Duodenal mucosa (tissue), 2 donors: Measurements from ENCODE around the gene RASL11B.
A peak's percentile ranks its signal among the peaks of the same experiment; 100 is the strongest.

Experiments used
- H3K27ac ChIP-seq: one replicate; pipeline ENCODE4 v1.7.0; 2013; ENCODE audit warnings: low read depth, low read length
- H3K27me3 ChIP-seq, 2 donors: one replicate each; pipeline ENCODE4 v1.7.0; 2013; ENCODE audit warnings: low read length in 2 of 2, control low read depth in 1 of 2; ENCODE audit not compliant: insufficient read depth in 2 of 2, control insufficient read depth in 1 of 2
- H3K36me3 ChIP-seq, 2 donors: one replicate each; pipeline ENCODE4 v1.7.0; 2013; ENCODE audit warnings: low read length in 2 of 2, control low read depth in 1 of 2; ENCODE audit not compliant: insufficient read depth in 2 of 2, control insufficient read depth in 1 of 2
- H3K4me1 ChIP-seq, 2 donors: one replicate each; pipeline ENCODE4 v1.7.0; 2013; ENCODE audit warnings: low read length in 2 of 2, control low read depth in 1 of 2; ENCODE audit not compliant: insufficient read depth in 2 of 2, control insufficient read depth in 1 of 2
- H3K4me3 ChIP-seq, 2 donors: one replicate each; pipeline ENCODE4 v1.7.0; 2013; ENCODE audit warnings: low read length in 2 of 2, low read depth in 1 of 2
- H3K9ac ChIP-seq, 2 donors: one replicate each; pipeline ENCODE4 v1.7.0; 2013; ENCODE audit warnings: low read length in 2 of 2, low read depth in 1 of 2
- H3K9me3 ChIP-seq, 2 donors: one replicate each; pipeline ENCODE4 v1.7.0; 2013; ENCODE audit warnings: low read length in 2 of 2, control low read depth in 1 of 2; ENCODE audit not compliant: control insufficient read depth in 1 of 2

The RASL11B gene

DNA sequence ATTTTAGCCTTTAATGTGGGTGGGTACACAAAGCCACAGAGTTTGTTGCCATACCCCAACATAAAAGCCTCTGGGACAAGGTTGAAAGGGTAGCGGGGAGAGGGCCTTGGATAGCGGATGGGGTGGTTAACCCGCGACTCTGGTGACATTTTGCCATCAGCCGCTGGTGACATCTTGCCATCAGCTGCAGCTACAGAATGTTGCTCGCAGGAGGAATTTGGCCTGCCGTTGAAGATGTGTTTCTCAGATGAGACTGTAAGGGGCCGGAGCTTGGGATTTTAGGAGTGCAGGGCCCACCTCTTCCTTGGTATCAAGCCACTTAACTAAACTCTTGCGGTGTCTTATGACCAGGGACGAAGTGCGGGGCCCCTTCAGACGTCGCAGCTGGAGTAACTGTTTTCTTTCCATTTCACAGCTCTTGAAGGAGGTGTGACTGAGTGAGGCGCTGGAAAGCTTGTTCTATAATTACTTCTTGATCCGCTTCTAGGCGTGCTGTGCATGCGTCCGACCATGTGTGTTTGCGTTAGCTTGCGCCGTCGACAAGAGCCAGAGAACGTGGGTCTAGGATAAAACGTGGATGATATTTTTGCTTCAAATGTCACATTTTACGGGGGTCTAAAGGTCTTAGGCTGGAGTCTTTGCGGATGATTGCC, 820 bp upstream of the RASL11B start:
- H3K27ac ChIP-seq, result no peak overlapping the region
- H3K4me3 ChIP-seq, result peak overlapping the region; percentile 71 to 75
- H3K4me1 ChIP-seq, result peaks cover 5 to 9% of the 10 kb centered on the region in 2 donors
- no peaks in the 10 kb centered on the region for H3K36me3 ChIP-seq
- H3K27me3 ChIP-seq, result peaks cover 4 to 26% of the 10 kb centered on the region in 2 donors
- H3K9me3 ChIP-seq, result peaks cover 0 to 6% of the 10 kb centered on the region in 2 donors
- peak overlapping the region in 1 of 2 donors; percentile 58 for H3K9ac ChIP-seq

DNA sequence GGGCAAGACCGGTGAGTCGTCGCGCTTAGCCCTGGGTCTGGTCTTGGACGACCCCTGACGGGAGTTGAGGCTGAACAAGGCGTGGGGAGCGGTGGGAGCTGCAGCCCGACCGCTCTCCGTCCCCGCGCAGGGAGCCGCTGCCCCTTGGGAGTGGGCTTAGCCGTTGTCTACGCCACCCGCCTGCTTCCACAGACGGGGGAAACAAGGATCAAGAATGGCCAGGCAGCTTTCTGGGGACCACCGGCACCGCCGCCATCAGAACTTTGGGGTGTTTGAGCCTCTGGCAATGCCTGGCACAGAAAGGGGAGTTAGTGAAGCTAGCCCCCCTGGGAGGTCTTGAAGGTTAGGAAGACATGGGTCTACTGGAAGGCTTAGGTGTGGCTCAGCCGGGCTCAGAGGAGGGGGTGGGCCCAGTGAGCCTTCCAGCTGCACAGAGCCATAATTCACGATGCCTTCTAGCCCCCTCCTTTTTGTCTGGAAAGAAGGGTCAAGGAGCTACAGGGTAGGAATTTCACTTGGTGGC, 583 bp downstream of the RASL11B start:
- Histone ChIP-seq H3K4me1 (peaks cover 5 to 9% of the 10 kb centered on the region in 2 donors), H3K9ac (peak overlapping the region; percentile 5 to 55), H3K4me3 (peak overlapping the region; percentile 70 to 71), H3K27ac (no peak overlapping the region), H3K9me3 (peaks cover 0 to 6% of the 10 kb centered on the region in 2 donors), H3K36me3 (no peaks in the 10 kb centered on the region), H3K27me3 (peaks cover 4 to 26% of the 10 kb centered on the region in 2 donors)

DNA sequence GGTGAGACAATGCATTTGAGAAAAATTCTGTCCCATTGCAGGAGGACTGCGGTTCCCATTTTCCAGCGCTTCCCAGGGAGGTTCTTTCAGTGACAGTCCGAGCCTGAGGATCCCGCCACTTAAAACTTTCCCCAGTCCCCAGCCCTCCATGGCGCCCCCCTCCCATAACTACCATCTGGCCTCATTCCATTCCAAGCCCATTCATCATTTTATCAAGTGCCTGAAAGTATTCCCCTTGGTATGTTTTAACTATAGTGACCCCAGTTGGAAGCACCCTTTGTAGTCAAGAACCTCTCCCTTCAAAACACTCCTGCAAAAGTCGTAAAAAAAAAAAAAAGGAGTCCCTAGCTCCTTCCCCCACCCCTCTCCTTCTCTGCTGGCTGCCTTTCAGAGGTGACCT, 1.2 kb downstream of the RASL11B start:
- H3K9me3 ChIP-seq, result peaks cover 0 to under 1% of the 10 kb centered on the region in 2 donors
- H3K4me3 ChIP-seq, result no peak overlapping the region
- H3K36me3 ChIP-seq, result no peaks in the 10 kb centered on the region
- no peak overlapping the region for H3K27ac ChIP-seq
- H3K27me3 ChIP-seq, result peaks cover 4 to 26% of the 10 kb centered on the region in 2 donors
- H3K4me1 ChIP-seq, result peaks cover 5 to 9% of the 10 kb centered on the region in 2 donors
- H3K9ac ChIP-seq, result peak overlapping the region in 1 of 2 donors; percentile 5

DNA sequence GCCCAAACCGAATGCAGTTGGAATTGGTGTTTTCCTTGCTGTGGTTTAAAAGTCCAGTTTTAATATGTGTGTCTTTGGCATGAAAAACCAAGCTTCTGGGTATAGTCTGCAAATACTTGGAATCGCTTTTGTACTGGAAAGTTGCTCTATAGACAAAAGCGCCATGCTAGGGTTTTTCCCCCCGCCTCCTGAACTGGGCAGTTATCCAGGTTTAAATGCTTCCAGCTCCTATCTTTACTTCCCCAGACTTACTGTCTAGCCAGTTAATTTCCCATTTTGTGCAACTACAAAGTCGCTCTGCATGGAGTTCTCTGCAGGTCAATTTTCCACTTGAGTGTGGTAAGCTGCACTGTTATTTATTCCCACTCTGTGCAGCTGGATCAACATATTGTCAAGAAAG, 2.7 kb downstream of the RASL11B start:
- H3K36me3 ChIP-seq, result no peaks in the 10 kb centered on the region
- H3K27me3 ChIP-seq, result peaks cover 4 to 26% of the 10 kb centered on the region in 2 donors
- peaks cover 5 to 9% of the 10 kb centered on the region in 2 donors for H3K4me1 ChIP-seq
- no peak overlapping the region for H3K4me3 ChIP-seq
- H3K9ac ChIP-seq, result no peak overlapping the region
- no peaks in the 10 kb centered on the region for H3K9me3 ChIP-seq
- H3K27ac ChIP-seq, result no peak overlapping the region

DNA sequence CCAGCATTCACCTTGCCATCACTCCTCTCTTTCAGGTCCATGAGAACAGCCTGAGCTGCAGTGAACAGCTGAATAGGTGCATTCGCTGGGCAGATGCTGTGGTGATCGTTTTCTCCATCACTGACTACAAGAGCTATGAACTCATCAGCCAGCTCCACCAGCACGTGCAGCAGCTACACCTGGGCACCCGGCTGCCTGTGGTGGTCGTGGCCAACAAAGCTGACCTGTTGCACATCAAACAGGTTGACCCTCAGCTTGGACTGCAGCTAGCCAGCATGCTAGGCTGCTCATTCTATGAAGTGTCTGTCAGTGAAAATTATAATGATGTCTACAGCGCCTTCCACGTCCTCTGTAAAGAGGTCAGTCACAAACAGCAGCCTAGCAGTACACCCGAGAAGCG, 3.2 kb downstream of the RASL11B start:
- Histone ChIP-seq H3K4me1 (peaks cover 5 to 9% of the 10 kb centered on the region in 2 donors), H3K27ac (no peak overlapping the region), H3K27me3 (peaks cover 4 to 22% of the 10 kb centered on the region in 2 donors), H3K4me3 (no peak overlapping the region), H3K9me3 (no peaks in the 10 kb centered on the region), H3K9ac (no peak overlapping the region), H3K36me3 (no peaks in the 10 kb centered on the region)

DNA sequence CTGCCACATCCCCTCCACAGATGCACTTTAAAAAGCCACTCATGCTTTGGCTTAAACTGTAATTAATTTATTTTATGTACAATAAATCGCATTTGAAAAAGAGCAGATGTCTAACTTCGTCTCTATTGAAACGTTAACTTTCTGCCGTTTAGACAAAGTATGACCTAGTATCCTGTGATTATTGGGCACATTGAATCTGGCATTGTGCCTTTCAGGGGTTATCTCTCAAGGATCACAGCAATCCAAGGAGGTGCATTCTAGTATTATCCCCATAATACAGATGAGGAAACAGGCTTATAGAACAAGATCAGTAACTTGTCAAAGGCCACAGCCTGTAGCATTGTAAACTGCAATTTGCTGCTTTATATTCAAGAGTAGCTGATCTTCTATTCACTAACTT, 4.6 kb downstream of the RASL11B start:
- no peak overlapping the region for H3K4me3 ChIP-seq
- H3K9ac ChIP-seq, result no peak overlapping the region
- H3K27me3 ChIP-seq, result peaks cover 4 to 9% of the 10 kb centered on the region in 2 donors
- H3K9me3 ChIP-seq, result no peaks in the 10 kb centered on the region
- no peaks in the 10 kb centered on the region for H3K36me3 ChIP-seq
- no peak overlapping the region for H3K27ac ChIP-seq
- peaks cover under 1 to 4% of the 10 kb centered on the region in 2 donors for H3K4me1 ChIP-seq

DNA sequence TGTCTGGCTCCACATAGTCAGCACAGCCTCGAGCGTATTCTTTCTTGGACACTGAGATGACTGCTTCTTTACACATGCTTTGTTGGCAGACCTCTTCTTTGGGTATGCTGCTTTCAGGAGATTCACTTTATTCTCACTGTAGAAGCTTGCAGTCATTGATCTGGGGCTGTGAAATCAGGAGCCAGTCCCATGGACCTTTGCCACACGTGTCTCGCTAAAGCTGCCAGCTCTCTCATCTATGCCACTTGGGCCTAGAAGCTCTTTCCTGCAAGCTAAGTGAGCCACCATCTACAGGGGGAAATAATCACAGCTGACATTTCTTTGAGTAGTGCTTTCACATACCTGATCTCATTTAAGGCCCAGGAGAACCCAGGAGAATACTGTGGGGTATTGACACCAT, 5.0 kb downstream of the RASL11B start:
- Histone ChIP-seq H3K4me1 (peaks cover 0 to 4% of the 10 kb centered on the region in 2 donors), H3K27ac (no peak overlapping the region)

DNA sequence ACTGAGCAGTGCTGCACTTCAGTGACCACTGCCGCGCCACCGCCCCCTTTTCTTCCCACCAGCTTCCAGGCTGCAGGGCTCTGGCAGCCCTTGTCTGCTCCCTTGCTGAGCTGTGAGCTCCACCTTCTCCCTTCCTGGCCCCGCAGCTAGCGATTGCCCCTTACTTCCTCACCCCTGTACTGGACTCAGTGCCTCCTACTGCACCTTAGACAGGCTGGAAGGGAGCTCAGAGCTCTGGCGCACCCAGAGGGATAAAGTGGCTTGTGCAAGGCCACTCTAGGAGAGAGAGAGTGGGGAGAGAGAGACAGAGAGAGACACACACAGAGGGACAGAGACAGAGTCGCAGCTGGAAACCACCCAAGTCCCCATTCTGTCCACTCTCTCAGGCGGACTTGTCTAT, 6.0 kb downstream of the RASL11B start:
- H3K9me3 ChIP-seq, result no peaks in the 10 kb centered on the region
- H3K4me3 ChIP-seq, result no peak overlapping the region
- peaks cover 0 to 3% of the 10 kb centered on the region in 2 donors for H3K27me3 ChIP-seq
- no peak overlapping the region for H3K27ac ChIP-seq
- no peaks in the 10 kb centered on the region for H3K36me3 ChIP-seq
- H3K9ac ChIP-seq, result no peak overlapping the region
- no peaks in the 10 kb centered on the region for H3K4me1 ChIP-seq

More for the DNA sequence above, 5.0 kb downstream of the RASL11B start:
- Histone ChIP-seq H3K36me3 (no peaks in the 10 kb centered on the region), H3K9ac (no peak overlapping the region), H3K27me3 (peaks cover 4 to 9% of the 10 kb centered on the region in 2 donors), H3K9me3 (no peaks in the 10 kb centered on the region), H3K4me3 (no peak overlapping the region)

DNA sequence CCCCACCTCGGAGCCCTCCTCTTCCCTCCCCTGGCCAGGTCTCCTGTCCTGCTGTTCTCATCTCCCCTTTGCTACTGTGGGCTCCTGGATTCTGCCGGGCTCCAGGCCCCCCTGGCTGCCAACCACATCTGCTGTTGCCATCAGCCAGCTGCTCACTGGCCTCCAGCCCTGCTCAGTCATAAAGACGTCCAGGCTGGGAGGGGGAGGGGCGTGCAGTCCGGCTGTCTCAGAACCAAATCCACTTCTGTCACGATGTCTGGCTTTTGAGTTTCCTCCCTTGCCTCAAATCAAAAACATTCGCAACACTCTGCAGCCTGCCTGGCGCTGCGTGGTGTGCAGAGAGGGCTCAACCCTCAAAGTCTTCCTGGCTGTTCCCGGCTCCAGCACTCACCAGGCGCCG, 7.1 kb downstream of the RASL11B start:
- no peaks in the 10 kb centered on the region for H3K4me1 ChIP-seq
- no peak overlapping the region for H3K4me3 ChIP-seq
- no peak overlapping the region for H3K9ac ChIP-seq
- no peaks in the 10 kb centered on the region for H3K27me3 ChIP-seq
- no peak overlapping the region for H3K27ac ChIP-seq
- no peaks in the 10 kb centered on the region for H3K36me3 ChIP-seq
- H3K9me3 ChIP-seq, result no peaks in the 10 kb centered on the region

DNA sequence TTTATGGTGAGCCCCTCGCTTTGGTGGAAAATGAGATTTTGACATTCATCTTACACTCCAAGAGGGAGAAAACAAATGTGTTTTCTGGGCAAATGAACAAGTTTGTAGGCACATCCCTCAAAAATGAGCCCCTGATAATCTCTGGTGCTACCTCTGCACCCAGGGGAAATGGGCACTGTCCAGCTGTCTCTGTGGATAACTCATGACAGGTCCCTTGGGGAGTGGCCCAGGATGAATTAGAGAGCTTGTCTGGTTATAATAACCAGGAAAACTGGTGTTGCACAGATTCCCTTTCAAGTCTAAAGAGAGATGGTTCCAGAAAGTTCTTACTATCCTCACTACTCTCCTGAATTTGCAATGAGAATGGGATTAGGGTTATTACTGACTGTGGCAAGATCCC, 7.5 kb downstream of the RASL11B start:
- Histone ChIP-seq H3K9me3 (no peaks in the 10 kb centered on the region), H3K4me3 (no peak overlapping the region), H3K36me3 (no peaks in the 10 kb centered on the region), H3K27me3 (no peaks in the 10 kb centered on the region), H3K9ac (no peak overlapping the region), H3K27ac (no peak overlapping the region), H3K4me1 (no peaks in the 10 kb centered on the region)
